HG02623 (cell line): ENCODE results near the gene EDEM2.
"Not testable (repeated sequence)": the region's sequence is repeated elsewhere in the genome, so short reads cannot be mapped to it uniquely, and the experiment has no call there.

ENCODE experiments used
- ATAC-seq: cut with Tn5 transposase; IDR thresholded peaks from one replicate; pipeline ENCODE4 v1.9.1; 2021; ENCODE audit warnings: moderate library complexity; ENCODE audit not compliant: unreplicated experiment

Gene EDEM2, protein sequence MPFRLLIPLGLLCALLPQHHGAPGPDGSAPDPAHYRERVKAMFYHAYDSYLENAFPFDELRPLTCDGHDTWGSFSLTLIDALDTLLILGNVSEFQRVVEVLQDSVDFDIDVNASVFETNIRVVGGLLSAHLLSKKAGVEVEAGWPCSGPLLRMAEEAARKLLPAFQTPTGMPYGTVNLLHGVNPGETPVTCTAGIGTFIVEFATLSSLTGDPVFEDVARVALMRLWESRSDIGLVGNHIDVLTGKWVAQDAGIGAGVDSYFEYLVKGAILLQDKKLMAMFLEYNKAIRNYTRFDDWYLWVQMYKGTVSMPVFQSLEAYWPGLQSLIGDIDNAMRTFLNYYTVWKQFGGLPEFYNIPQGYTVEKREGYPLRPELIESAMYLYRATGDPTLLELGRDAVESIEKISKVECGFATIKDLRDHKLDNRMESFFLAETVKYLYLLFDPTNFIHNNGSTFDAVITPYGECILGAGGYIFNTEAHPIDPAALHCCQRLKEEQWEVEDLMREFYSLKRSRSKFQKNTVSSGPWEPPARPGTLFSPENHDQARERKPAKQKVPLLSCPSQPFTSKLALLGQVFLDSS

DNA sequence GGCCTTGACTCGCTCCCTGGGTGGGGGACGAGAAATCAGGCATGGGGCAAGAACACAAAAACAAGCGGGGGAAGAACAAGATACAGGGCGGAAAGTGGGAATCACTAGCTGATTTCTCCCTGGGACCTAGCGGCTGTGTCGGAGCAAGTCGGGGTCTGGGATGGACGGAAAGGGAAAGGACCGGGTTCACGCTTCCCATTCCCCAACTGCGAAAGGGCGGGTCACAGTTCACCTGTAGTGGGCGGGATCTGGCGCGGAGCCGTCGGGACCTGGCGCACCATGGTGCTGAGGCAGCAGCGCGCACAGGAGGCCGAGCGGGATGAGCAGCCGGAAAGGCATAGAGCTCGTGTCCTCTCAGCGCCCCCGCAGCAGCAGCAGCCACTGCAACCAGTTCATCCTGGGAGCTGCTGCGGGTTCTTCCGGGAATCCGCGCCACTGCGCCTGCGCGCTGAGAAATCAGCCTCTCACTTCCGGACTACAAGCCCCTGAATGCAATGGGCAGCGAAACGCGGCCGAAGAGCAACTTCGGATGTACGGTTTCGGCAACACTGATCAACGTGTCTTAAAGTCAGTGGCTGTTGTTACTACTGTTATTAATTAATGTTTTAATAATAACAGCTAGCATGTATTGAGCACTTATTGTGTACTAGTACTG lies at the start of gene EDEM2:
EDEM2 (minus strand) TSS at position 417 of the 655 bp plus-strand sequence; CDS start at position 339, 78 bp downstream.
- ATAC-seq = peak; percentile 70

DNA sequence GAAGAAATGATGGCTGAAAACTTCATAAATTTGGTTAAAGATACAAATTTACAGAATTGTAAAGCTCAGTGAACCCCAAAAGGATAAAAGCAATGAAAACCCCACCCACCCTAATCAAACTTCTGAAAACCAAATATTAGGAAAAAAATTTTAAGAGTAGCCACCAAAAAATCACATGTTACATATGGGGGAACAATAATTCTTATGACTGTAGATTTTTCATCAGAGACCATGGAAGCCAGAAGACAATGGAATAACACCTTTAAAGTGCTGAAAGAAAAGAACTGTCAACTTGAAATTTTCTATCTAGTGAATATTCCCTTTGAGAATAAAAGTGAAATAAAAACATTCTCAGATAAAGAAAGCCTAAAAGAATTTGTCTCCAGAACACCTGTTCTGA lies 49.2 kb upstream of the EDEM2 start:
- ATAC-seq = no peak

DNA sequence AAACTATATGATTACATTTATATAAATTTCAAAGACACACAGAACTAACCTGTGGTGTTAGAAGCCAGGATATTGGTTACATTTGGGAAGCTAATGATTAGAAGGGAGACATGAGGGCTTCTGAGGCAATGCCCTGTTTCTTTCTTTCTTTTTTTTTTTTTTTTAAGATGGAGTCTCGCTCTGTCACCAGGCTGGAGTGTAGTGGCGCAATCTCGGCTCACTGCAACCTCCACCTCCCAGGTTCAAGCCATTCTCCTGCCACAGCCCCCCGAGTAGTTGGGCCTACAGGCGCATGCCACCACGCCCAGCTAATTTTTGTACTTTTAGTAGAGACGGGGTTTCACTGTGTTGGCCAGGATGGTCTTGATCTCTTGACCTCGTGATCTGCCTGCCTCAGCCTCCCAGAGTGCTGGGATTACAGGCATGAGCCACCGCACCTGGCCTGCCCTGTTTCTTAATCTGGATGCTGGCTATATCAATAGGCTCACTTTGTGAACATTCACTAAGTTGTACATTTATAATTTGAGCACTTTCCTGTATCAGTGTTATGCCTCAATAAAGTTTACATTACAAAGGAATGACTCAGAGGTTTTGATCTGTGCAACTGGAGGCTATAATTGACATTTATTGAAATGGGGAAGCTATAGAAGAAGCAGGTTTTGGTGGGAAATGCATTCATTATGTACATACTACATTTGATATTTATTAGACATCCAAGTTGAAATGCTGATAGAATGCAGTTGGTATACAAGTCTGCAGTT lies 46.1 kb upstream of the EDEM2 start:
- ATAC-seq = not testable (repeated sequence)

DNA sequence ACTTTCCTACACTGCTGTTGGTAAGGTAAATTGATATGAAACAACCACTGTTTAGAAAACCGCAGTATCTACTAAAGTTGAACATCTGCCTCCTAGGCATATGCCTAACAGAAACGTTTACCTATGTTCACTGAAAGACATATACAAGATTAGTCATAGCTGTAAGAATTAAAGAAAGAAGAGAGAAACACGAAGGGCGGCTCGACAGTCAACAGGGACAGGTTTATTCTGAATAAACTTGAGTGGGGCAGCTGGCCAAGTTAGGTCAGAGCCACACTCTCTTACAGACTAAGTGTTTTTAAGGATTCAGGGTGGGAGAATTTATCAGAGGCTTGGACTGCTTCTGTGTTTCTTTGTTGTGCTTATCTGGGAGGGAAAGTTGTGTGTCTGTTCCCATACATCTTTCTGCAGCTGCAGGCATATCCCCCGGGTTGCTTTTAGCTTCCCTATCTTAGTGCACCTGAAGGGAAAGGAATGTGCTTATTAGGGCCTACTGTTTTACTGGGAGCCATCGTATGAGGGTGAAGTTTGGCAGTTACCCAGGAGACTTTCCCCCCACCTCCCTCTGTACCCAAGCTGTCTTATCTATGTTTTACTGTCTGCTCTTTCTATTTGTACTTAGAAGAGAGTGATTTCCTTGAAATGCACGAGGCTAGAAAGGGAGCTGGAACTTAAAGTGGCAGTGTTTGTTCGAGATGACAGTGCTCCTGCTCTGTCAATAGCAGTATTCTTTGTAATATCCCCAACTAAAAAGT lies 45.2 kb upstream of the EDEM2 start:
- no peak for ATAC-seq

DNA sequence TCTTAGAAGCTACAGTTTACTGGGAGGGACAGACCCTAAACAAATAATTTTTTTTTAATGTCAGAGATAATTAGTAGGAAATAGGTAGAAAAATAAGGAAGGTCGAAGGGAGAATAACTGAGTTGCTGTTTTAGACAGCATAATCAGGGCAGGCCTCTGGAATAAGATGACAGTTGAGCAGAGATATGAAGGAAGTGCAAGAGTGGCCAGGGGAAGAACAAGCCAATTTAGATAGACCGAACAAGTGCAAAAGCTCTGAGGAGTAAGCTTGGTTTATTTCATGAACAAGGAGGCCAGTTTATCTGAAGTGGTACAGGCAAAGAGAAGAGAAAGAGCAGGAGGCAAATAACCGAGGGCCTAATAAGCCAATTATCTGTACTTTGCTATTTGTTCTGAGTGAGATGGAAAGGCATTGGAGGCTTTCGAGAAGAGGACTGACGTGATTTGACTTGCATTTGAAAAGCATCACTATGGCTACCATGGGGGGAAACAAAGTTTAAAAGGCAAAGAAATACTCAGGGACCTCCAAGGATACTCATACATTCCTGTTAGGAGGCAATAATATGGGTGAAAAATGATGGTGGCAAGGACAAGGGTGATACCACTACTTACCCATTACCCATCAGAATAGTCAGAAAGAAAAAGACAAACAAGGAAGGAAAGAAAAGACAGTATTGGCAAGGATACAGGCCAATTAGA lies 44.4 kb upstream of the EDEM2 start:
- no peak for ATAC-seq

DNA sequence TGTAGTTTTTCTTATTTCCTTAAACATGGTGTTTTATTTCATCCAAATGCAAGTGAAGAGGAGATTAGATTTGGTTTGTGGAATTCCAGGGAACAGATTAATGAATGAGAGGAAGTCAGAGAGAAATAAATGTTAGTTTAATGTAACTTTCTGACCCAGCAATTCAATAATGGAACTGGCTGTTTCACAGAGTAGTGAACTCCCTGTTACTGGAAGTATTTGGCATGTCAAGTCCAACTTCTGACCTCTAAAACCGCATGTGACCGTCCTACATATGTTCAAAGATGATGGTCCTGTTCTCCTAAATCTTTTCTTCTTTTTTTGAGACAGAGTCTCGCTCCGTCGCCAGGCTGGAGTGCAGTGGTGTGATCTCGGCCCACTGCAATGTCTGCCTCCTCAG lies 43.4 kb upstream of the EDEM2 start:
- ATAC-seq = no peak

DNA sequence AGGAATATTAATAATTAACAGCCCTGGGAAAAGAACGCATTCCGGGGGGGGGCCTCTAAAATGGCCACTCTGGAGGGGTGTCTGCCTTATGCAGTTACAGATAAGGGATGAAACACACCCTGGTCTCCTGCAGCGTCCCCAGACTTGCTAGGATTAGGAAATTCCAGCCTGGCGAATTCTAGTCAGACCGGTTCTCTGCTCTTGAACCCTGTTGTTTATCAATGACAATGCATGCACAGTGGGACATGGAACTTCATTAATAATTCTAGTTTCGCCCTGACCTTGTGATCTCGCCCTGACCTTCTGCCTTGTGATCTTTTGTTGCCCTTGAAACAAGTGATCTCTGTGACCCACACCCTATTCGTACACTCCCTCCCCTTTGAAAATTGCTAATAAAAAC lies 42.1 kb upstream of the EDEM2 start:
- not testable (repeated sequence) for ATAC-seq

DNA sequence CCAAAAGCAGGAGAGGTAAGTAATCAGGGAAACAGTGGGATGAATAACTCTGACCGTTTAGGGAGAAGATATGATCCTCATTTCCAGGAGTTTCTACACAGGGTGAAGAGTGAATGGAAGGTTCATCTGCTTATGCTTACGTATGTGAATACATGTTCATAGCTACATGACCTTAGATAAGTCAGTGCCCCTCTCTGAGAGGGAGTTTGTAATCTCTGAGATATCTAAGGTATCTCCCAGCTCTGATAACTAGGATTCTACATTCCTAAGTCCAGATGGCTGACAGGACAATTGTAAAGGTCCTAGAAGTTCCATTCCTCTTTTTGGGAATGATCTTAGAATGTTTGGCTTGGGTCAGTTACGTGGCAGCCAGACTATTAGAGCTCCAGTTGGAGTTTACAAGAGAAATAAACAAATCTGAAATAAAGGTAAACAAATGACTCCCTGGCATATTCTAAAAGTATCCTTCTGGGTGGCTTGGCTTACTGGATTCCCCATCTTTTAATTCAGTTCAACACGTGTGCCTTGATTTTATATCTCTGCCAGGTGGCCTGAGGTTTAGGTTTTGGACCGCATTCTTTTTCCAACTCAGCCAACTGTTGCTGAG lies 40.6 kb upstream of the EDEM2 start:
- ATAC-seq = no peak

DNA sequence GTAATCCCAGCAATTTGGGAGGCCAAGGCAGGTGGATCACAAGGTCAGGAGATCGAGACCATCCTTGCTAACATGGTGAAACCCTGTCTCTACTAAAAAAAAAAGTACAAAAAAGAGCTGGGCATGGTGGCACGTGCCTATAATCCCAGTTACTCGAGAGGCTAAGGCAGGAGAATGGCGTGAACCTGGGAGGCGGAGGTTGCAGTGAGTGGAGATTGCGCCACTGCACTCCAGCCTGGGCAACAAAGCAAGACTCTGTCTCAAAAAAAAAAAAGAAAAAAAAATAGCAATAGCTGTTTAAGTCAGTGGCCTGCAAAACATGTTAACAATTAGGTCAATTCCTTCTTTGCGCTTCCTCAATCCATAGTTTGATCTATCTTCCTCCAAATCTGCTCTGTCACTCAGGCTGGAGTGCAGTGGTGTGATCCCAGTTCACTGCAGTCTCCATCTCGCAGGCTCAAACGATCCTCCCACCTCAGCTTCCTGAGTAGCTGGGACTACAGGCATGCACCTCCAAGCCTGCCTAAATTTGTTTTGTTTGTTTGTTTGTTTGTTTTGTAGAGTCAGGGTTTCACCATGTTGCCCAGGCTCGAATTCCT lies 39.7 kb upstream of the EDEM2 start:
- ATAC-seq = not testable (repeated sequence)

DNA sequence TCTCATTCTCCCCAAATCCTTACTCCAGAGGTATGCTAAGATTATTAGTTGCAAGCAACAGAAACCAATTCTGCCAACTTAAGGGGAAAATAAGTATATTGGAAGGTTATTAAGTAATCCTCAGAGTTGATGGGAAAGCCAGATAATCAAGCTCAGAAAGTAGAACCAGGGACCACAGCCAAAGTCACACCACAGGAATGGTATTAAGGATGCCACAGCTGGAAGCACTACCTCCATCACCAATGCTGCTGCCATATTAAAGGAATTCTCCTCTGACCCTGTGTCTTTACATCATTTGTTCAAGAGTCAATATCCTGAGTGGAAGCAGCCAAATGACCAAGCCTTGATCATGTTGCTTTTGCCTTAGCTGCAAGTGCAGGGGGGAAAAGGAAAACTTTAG lies 34.6 kb upstream of the EDEM2 start:
- no peak for ATAC-seq

DNA sequence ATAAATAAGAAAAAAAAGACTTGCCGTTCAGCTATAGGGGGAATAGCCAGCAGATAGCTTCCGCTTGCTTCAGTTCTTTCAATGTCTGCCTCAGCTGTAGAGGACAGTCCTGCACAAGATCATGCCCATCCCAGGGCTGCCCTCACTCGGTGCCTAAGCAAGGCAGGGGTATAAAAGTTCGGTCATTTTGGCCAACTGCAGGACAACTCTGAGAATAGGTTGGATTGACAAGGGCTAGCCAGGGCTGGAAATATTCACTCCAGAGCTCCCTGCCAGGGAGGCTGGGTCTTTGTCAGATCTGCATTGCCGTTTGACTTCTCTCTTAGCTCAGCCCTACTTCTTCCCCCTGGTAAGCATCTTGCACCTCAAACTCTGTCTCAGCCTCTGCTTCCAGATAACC lies 33.1 kb upstream of the EDEM2 start:
- no peak for ATAC-seq

DNA sequence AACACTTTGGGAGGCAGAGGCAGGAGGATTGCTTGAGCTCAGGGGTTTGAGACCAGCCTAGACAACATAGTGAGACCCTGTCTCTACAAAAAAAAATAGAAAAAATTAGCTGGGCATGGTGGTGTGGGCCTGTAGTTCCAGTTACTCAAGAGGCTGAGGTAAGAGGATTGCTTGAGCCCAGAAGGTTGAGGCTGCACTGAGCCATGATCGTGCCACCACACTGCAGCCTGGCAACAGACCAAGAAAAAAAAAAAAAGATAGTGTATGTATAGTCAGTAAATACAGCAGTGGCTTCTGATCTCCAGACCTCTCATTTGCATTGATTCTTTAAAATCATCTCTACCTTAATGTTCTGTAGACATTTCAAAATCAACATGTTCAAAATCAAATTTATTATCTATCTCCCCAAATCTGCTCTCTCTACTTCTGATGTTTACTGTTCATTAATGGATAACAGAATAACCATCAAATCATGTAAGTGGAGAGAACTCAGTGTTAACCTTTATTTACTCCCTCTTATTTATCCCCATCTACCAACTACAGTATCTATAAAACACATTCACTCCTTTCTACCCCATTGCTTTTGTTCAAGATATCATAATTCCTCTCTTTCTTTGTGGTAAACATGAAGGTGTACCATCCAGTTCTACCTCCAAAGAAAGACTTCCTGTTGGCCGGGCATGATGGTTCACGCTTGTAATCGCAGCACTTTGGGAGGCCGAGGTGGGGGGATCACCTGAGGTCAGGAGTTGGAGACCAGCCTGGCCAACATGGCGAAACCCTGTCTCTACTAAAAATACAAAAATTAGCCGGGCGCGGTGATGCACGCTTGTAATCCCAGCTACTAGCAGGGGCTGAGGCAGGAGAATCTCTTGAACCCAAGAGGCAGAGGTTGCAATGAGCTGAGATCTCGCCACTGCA lies 32.4 kb upstream of the EDEM2 start:
- no peak for ATAC-seq

DNA sequence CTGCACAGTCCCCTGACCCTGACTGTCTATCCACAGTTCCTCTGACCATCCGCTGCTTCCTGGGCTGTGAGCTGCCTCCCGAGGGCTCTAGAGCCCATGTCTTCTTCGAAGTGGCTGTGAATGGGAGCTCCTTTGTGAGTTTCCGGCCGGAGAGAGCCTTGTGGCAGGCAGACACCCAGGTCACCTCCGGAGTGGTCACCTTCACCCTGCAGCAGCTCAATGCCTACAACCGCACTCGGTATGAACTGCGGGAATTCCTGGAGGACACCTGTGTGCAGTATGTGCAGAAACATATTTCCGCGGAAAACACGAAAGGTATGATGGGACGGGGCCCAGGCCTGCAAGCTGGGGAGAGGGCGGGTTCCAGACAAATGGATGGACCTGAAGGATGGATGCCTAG lies 29.0 kb upstream of the EDEM2 start:
- ATAC-seq = no peak

DNA sequence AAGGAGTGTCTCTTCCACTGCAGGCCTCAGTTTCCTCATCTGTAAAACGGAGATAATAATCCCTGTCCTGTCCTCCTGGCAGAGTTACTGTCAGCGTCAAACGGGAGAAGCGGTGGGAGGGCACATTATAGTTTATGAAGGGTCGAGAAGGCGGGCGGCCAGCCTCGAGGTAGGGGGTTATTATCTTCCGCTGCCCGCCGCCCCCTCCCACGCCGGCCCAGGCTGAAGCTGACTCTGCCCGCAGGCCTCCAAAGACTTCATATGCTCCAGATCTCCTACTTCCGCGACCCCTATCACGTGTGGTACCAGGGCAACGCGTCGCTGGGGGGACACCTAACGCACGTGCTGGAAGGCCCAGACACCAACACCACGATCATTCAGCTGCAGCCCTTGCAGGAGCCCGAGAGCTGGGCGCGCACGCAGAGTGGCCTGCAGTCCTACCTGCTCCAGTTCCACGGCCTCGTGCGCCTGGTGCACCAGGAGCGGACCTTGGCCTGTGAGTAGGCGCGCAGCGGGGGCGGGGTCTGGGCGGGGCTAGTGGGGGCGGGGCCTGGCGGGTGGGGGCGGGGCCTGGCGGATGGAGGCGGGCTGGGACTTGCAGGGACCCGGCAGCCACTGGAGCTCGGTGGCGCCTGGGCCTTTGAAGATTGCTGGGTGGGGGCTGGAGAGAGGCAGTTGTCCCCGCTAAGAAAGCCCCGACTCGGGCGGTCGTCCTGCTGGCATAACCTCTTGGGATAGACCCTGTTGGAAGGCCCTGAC lies 27.5 kb upstream of the EDEM2 start:
- ATAC-seq = no peak

DNA sequence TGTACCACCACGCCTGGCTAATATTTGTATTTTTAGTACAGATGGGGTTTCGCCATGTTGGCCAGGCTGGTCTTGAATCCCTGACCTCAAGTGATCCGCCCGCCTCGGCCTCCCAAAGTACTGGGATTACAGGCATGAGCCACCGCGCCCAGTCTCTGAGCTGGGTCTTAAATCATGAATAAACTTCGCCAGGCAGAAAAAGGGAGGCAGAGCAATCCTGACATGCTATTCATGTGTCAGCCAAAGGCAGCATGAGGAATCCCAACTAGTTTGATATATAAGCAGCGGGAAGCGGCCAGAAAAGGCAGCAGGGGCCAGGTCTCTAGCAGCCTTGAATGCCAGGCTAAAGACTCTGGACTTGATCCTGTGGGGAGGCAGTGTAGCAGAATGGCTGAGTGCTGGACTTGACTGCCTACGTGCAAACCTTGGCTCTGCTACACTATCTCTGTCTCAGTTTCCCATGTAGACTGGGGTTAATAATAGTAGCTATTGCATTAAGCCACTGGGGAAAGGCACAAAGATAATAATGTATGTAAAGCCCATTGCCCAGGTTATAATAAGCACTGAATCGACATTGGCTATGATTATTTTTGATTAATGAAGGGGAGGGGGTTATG lies 26.5 kb upstream of the EDEM2 start:
- no peak for ATAC-seq

DNA sequence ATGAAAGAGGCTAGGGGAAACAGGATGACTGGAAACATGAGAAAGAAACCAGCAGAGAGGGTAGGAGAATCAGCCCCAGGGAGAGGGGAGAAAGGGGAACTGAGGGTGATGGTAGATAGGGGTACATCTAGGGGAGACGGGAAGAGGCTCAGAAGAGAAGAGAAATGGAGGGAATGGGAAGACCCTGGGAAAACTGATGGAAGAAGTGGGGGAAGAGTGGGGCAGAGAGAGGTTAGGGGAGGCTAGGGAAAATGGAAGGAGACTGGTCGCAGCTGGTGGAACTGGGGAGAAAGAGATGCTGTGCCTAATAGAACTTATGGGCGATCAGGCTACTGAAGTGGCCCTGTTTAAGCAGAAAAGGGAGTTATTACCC lies 25.3 kb upstream of the EDEM2 start:
- no peak for ATAC-seq
